OCI-LY7 (cell line): ENCODE measurements around the gene DNAH9.

Experiments used
- CTCF ChIP-seq: fragments of 200-600 bp; sonication (generic); conservative IDR thresholded peaks from 2 replicates; pipeline ENCODE4 v1.5.1; 2014; ENCODE audit warnings: mild to moderate bottlenecking, antibody characterized with exemption, low read length, moderate library complexity, mixed read lengths
- EZH2phosphoT487 ChIP-seq: fragments of 200-600 bp; sonication (generic); IDR thresholded peaks from 2 replicates; pipeline ENCODE4 v1.6.1; 2018; ENCODE audit warnings: low read depth, borderline replicate concordance, mild to moderate bottlenecking, mixed run types, antibody characterized with exemption, low read length, moderate library complexity, mixed read lengths

- no peak for TF ChIP-seq CTCF
- no peak for TF ChIP-seq EZH2phosphoT487
Observed at GRCh38 chr17:11869680-11870394, 271.6 kb downstream of the DNAH9 start.
